NCI-H2107 treated with DMSO at 0.1 percent for 48 hours (cell line): ENCODE data around the gene SRGAP2B.
"Not testable (repeated sequence)": the region's sequence is repeated elsewhere in the genome, so short reads cannot be mapped to it uniquely, and the experiment has no call there.

Experiments
- DNase-seq: peaks from one replicate; lab custom pipeline; 2025; ENCODE audit not compliant: unreplicated experiment; lab: John Stamatoyannopoulos, UW

Gene SRGAP2B

GRCh38 chr1:144917154-144918026, 177.7 kb downstream of the SRGAP2B start:
- DNase-seq, result not testable (repeated sequence)

DNA sequence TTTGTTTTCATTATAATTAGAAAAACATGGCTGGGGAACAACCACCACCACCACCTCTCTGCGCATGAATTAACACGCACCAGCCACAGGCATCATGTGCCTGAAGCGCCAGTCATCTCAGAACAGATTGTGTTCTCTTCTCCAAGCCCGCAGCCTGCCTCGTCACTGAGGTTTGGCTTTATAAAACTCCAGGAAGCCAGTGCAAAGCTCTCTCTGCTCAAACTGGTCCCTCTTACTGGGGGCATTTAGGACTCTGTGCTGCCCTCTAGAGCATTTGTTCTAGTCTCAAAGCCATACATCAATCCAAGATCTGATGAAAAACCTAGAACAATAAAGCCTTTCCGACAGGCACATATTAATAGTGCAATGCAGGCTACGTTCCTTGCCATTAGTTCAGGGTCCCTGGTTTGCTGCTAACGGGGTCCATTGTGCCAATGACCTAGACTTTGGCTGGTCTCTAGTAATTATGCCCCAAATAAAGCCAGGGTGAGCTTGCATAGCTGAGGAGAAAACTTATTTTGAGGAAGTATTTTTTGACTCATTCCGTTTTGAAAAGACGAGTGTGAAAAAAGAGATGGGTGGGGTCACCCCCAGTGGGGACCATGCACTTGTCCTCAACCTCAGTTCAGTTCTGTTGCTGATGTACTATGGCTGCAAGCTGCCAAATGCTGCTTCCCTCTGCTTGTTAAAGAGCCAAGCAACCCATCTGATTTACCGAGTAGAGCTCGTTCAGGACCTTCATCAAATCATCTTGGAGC, 181.0 kb downstream of the SRGAP2B start:
- DNase-seq, result not testable (repeated sequence)

DNA sequence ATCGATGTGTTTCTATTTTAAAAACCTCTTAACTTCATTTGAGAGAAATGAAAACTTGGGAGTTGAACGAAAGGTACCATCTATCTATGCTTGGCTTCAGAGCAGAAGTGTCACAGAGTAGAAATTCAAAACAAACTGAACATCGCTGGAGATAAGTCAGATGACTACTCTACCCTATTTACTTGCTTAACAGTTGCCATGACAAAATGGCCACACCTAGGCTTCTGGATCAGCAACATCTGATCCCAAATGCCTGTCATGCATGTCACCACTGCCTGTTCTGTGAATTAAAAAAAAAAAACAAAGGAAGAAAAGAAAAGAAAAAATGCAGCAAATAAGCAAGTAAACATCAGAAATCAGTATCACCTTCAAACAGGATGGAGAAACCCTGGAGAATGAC, 181.7 kb downstream of the SRGAP2B start:
- not testable (repeated sequence) for DNase-seq

DNA sequence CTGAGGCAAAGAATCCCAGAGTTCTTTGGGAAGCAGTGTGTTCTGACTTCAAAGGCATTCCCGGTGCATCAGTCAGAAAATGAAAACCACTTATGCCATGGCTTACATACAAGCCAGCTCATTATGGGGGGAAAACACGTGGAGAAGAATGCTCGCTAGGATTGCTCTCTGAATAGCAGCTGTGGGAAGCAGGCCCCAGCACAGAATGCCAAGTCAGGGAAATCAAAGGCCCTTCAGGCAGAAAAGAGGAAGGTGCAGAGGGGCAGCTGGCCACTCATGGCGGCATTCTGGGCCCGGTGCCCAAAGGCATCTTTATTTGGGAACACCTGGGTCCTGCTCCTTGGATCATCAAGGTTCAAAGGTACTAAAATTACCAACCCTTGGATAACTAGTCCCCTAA, 184.4 kb downstream of the SRGAP2B start:
- not testable (repeated sequence) for DNase-seq

DNA sequence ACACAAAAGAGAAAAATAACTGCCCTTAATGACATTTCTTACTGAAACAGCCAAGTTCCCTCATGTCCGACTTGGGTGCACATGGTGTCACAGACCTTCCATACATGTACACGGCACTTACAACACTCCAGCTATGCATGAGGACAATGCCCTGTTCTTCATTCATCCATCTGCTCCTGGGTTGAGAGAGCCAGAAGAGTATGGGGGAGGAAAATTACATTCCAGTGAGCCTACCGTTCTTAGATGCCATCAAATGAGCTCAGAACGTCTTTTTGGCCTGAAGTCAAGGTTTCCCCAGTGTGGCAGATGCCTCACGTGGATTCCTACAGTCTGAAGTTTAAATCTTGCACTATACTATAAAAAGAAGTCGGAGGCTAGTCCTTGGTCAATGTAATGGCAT, 194.3 kb downstream of the SRGAP2B start:
- not testable (repeated sequence) for DNase-seq

DNA sequence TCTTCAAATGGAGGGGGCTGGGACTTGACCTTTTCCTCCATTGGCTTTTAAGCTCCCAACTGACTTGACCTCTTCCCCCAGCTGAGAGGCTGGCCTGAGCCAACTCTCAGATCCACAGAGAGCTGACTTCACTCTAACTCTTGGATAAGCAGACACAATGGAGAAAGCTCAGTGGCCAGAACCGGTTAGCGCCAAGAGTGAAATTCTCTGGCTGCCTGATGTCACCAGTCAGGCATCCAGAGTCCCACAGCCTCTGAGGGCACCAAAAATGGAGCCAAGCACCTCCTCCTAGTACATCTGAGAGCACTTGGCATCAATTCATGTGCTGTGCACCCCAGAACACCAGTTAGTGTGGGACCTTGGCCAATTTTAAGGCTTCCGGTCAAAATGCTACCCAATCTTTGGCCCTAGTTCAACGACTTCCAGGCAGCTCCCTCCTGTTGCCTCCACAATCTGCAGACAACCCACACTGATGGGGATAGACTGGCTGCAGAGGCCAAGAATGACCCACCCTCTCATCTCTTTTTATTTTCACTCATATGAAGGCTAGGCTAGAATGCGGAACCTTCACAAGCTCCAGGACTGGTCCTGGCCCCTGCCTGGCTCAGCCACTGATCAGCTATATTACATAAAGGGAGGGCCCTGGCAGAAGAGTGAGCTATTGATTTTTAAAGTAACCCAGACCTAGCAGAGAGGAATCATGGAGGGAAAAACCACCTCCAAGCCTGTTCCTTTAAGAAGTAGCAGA, 200.5 kb downstream of the SRGAP2B start:
- not testable (repeated sequence) for DNase-seq

- not testable (repeated sequence) for DNase-seq
Observed at GRCh38 chr1:144893710-144894438, 201.3 kb downstream of the SRGAP2B start.

- DNase-seq, result not testable (repeated sequence)
Observed at GRCh38 chr1:144893062-144893461, 202.1 kb downstream of the SRGAP2B start.

DNA sequence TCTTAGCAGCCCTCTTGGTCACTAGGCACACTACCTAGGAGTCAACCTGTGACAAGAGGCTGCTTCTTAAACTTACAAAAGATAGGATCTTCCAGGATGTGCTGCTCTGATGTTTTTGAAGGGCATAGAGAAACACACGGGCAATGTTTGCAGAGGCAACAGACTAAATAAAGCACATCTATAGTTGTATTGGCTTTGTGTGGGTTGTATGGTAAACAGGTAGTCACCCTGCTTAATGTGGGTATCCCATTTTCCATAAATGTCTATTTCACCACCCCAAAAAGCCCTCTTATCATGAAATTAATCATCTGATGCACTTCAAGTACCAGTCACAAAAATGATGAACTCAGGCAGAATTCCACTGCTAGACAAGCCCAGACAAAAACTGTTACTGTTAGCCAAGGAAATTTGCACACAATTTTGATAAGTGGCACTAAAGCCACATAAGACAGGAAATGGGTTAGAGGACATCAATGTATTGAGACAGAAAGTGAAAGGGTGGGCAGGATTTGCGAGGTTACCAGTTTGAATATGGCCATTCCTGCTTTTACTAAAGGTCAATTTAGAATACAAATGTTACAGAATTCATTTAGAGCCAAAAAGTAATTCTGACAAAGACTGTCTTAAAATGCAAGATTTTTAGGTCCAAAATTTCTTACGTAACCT, 205.5 kb downstream of the SRGAP2B start:
- not testable (repeated sequence) for DNase-seq

GRCh38 chr1:144883022-144883421, 212.1 kb downstream of the SRGAP2B start:
- DNase-seq, result not testable (repeated sequence)

GRCh38 chr1:144882343-144882742, 212.8 kb downstream of the SRGAP2B start:
- not testable (repeated sequence) for DNase-seq

GRCh38 chr1:144858607-144859006, 236.5 kb downstream of the SRGAP2B start:
- not testable (repeated sequence) for DNase-seq
